Renal cortical epithelial cell (primary cell): ENCODE data around the gene ZBTB37. TPM values are rescaled to one million over a fixed set of nuclear protein-coding genes. Genes with fewer than 3 reads are reported as not detected.
"Not testable (repeated sequence)": the region's sequence is repeated elsewhere in the genome, so short reads cannot be mapped to it uniquely, and the experiment has no call there.

Experiments used
- DNase-seq: peaks from one replicate; pipeline ENCODE4 v3.0.0-alpha.2; 2011; ENCODE audit warnings: low read depth
- total RNA-seq: library from RNA; depleted of rRNA; stranded (reverse); fragments of >200 nt; gene quantifications from 2 replicates; pipeline ENCODE4 v1.2.3, GENCODE V29; 2014

ZBTB37 gene
- total RNA-seq, 1 donor from 2014 or later, result 14.5 TPM

DNA sequence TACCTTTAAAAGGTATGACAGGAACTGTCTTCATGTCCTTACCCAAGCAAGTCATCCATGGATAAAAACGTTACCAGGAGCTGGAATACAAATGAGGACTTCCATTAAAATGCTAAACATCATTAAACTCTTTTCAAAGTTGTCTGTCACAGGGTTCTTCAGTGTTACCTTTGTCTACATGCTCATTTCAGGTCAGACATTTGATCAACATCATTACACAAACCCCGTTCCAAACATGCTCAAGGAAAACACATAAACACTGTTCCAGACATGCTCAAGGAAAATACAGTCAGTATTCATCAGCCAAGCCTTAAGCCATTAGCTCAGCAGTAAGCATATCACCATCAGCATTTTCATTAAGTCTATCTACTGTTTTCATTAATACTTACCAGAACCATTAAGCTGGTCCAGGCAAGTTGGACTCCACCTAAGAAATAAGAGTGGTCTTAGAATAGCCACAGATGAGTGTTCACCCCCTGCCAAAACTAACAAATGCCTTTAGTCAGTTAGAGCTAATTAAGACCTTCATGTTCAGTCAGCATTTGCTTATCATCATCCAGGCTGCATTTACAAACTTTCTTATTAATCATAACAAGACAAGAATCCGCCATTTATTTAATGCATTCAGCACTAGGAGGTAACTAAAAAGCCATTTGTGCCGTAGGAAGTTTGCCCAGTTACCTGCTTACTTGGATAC lies 2.6 kb upstream of the ZBTB37 start:
- no peak for DNase-seq

- no peak for DNase-seq
Measured at GRCh38 chr1:173866413-173867115, 1.6 kb upstream of the ZBTB37 start.

GRCh38 chr1:173867141-173867752 lies 933 bp upstream of the ZBTB37 start:
- no peak for DNase-seq

DNA sequence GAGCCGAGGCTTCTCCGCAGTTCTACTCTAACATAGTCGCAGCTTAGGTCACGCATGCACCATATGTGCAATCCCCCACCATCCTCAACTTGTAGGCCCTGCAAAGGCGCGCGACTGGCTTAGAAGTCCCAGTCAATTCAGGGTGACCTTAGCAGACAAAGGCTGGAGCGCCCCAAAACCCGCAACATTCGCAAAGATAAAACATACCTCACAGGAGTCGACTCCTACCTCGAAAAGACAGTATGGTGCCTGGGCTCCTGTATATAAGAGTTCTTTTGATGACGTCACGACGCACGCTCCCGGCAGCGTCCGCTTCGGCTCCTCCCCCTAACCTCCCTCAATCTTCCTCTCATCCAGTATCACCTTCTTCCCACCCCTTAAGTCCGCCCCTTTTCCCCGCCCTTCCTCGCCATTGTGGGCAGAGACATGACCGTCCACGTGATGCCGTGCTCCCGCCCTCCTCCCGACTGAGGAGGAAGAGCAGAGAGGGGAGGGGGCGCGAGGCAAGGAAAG lies 371 bp upstream of the ZBTB37 start, which contains the start of gene GAS5:
Gene GAS5, minus strand, starts transcription at position 237 of the 513 bp plus-strand sequence.
- peak; percentile 98 for DNase-seq

DNA sequence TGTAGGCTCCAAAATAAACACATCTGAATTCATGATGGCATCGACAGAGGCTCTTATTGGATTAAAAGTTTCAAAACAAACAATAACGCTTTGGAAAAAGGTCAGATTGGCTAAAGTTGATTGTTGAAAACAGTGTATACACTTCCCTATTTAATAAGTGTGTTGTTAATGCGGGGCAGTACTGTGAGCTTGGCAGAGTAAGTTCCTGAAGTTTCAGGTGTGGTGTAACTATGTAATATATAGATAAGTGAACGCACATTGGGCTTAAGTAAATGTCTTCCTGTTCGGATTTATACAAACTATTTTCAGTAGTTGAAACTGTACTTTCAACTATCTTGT lies 810 bp downstream of the ZBTB37 start:
- no peak for DNase-seq

DNA sequence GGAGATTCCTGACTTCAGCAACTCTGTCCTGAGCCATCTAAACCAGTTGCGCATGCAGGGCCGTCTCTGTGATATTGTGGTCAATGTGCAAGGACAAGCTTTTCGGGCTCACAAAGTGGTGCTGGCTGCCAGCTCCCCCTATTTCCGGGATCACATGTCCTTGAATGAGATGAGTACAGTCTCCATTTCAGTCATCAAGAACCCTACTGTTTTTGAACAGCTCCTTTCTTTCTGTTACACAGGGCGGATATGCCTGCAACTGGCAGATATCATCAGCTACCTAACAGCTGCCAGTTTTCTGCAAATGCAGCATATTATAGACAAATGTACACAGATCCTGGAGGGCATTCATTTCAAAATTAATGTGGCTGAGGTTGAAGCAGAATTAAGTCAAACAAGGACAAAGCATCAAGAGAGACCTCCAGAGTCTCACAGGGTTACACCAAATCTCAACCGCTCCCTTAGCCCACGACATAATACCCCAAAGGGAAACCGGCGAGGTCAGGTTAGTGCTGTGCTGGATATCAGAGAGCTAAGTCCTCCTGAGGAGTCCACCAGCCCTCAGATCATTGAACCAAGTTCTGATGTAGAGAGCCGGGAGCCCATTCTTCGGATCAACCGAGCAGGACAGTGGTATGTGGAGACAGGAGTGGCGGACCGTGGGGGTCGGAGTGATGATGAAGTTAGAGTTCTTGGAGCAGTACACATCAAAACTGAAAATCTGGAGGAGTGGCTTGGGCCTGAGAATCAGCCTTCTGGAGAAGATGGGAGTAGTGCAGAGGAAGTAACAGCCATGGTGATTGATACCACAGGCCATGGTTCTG lies 2.3 kb downstream of the ZBTB37 start:
- DNase-seq, result no peak

DNA sequence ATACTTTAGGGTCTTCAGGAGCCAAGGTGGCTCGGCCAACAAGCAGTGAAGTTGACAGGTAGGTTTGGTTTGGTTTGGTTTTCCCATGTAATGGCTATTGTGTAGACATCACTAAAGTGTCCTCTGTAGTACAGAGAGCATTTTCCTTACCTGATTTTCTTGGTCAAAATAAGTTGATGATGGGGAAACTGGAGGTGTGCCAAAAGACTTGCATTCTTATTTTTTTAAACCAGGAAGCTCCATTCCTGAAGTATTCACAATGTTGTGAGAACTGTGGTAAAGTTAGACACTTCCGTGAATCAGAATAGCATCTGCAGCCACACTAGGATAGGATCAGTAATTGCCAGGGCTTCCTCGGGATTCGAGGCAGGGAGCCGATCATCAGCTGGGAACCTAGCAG lies 2.9 kb downstream of the ZBTB37 start:
- DNase-seq, result no peak

GRCh38 chr1:173871500-173871899 lies 3.3 kb downstream of the ZBTB37 start:
- no peak for DNase-seq

GRCh38 chr1:173876732-173877131 lies 8.6 kb downstream of the ZBTB37 start:
- no peak for DNase-seq

- no peak for DNase-seq
Measured at GRCh38 chr1:173878251-173878650, 10.1 kb downstream of the ZBTB37 start.

- not testable (repeated sequence) for DNase-seq
Measured at GRCh38 chr1:173881117-173881516, 12.9 kb downstream of the ZBTB37 start.

- DNase-seq, result no peak
Measured at GRCh38 chr1:173884701-173885100, 16.5 kb downstream of the ZBTB37 start.

GRCh38 chr1:173886746-173887611 lies 18.8 kb downstream of the ZBTB37 start:
- no peak for DNase-seq

DNA sequence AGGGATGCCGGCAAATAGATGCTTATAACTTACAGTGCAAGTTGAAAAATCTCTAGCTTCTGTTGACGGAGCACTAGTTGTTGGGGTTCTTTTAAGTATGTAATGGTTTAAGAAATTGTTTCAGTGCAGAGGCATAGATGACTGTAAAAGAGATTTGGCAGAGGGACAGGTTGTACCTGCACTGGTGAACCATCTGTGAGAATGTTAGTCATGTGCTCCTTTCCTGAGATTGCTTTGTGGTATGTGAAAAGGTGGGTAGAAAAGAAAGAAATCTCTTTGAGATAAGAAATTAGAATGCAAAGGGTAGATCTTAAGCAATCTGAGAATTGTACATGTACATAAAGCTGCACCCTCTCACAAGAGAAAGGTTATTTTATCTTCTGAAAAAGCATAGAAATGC lies 19.4 kb downstream of the ZBTB37 start:
- no peak for DNase-seq

DNA sequence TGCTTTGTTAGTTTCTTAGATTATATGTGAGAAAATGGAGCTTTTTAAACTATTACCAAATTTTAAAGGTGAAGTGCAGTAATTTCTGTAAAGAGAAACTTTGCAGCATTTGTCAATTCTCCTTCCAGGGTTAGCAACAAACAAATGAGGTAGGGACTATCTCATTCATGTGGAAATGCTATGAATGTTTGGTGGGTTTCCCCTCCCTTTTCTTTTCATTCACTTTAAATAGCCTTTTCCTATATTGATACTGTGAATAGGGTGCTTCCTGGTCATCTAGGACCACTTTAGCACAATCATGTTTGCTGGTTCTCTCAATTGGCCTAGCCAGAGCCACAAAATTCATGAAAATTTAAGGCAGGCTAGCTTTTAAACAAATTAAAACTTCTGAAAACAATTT lies 20.6 kb downstream of the ZBTB37 start:
- DNase-seq, result no peak

- no peak for DNase-seq
Measured at GRCh38 chr1:173889885-173890284, 21.7 kb downstream of the ZBTB37 start.

DNA sequence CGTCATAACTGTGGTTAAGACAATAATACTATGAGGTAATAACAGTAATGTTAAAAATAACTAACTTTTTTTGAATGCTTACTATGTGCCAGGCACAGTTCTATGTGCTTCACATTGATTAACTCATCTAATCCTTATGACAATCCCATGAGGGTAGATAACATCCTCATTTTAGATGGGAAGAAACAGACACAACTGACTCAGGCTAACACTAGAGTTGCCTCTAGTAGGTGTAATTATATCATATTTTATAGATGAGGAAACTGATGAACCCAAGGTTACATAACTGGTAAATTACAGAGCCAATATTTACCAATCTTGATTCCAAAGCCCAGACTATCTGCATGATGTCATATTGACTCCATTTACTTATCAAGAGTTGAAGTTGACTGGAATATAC lies 25.4 kb downstream of the ZBTB37 start:
- no peak for DNase-seq

DNA sequence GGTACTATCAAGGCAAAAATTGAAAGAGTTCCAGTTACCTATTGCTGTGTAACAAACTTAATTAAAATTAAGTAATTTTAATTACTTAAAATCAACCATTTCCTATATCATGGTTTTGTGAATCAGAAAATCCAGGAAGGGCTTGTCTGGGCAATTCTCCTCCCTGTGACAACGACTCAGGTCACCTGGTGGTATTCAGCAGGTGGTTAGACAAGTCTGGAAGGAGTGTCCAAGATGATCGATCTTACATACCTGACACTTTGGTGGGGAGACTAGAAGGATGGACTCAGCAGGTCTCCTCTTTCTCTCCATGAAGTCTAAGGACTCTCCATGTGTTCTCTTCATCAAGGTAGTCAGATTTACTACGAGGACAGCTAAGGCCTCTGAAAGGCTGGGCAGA lies 26.0 kb downstream of the ZBTB37 start:
- no peak for DNase-seq

- DNase-seq, result no peak
Measured at GRCh38 chr1:173900427-173900826, 32.2 kb downstream of the ZBTB37 start.

DNA sequence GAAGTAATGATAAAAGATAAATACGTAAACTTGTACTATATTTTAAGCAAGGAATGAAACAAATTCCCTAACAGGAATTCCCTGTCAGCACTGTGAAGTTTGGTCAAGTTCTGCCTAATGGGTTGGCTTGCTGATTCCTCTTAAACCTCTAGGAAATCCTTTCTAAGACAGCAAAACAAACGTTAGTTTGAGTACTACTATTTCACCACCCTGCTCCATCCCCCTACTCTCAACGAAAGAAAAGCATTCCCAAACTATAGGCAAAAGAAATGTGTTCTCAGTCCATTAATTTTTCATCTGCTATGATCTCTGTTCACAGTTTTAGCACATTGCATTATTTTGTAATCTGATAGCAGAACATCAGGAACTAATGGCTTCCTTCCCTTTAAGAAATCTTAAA lies 32.8 kb downstream of the ZBTB37 start:
- DNase-seq, result no peak
